Measurements from ENCODE around the gene C2CD2.

The C2CD2 gene

DNA sequence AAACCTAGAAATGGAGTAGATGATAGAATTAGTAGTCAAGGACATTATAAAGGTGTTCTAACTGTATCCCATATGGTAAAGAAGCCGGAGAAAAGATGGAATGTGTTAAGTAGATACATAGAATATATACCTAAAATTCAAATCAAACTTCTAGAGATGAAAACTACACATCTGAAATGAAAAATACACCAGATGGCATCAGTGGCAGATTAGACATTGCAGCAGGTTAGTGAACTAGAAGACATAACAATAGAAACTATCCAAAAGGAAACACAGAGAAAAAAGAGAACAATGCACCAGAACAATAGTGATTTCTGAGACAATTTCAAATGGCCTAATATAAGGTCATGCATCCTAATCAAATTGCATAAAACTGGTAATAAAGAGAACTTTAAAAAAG, 29.4 kb upstream of the C2CD2 start:
- Histone ChIP-seq H2AFZ (ENCODE audit: low read length) (no peak overlapping the region), H3K27me3 (ENCODE audit: insufficient read depth, low read length, poor library complexity, severe bottlenecking) (no peaks in the 10 kb centered on the region), H3K4me3 (ENCODE audit: low read length, poor library complexity, severe bottlenecking) (no peak overlapping the region), H3K4me1 (ENCODE audit: insufficient read depth, low read length, poor library complexity, severe bottlenecking) (peaks cover 7% of the 10 kb centered on the region), H3K9ac (ENCODE audit: low read depth, low read length, poor library complexity, severe bottlenecking) (no peak overlapping the region), H3K36me3 (ENCODE audit: insufficient read depth, low read length) (no peaks in the 10 kb centered on the region), H3K4me2 (ENCODE audit: low read depth, low read length, poor library complexity, severe bottlenecking) (no peak overlapping the region), H3K9me2 (replicated peaks; ENCODE audit: low read depth, low read length) (no peaks in the 10 kb centered on the region), H3K9me3 (ENCODE audit: insufficient read depth, low read depth, low read length) (peaks cover 13% of the 10 kb centered on the region; the same call in 1 of the 2 replicates), H3K79me2 (ENCODE audit: insufficient read depth, low read length) (no peaks in the 10 kb centered on the region), H4K20me1 (ENCODE audit: insufficient read depth, low read length, poor library complexity, severe bottlenecking) (no peaks in the 10 kb centered on the region), H3F3A (ENCODE audit: low read depth) (no peaks in the 10 kb centered on the region)
- TF ChIP-seq CTCF (conservative IDR thresholded peaks at IDR 0.05; ENCODE audit: low read length) (no peak), EZH2phosphoT487 (IDR thresholded peaks at IDR 0.05; ENCODE audit: borderline replicate concordance) (no peak)

DNA sequence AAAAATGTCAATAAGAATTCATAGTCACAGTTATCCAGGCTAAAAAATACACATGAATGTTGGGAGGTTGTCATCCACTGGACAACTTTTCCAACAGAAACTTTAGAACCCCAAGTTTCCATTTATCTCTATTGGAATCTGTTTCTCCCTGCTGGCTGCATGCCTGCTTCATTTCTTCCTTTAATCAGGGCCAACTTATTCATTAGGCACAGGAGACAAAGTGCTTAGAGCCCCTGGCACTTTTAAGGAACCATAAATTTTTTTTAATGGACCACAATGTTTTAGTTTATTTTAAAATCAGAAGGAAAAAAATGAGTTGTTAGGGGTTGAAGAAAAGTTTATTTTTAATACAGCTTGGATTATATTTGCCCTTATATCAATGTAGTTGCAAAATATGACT, 26.7 kb upstream of the C2CD2 start:
- TF ChIP-seq CTCF (conservative IDR thresholded peaks at IDR 0.05; ENCODE audit: low read length) (no peak), EZH2phosphoT487 (IDR thresholded peaks at IDR 0.05; ENCODE audit: borderline replicate concordance) (no peak)
- no peaks in the 10 kb centered on the region for H3F3A ChIP-seq (ENCODE audit: low read depth)
- H4K20me1 ChIP-seq (ENCODE audit: insufficient read depth, low read length, poor library complexity, severe bottlenecking), result no peaks in the 10 kb centered on the region
- H3K9me2 ChIP-seq (replicated peaks; ENCODE audit: low read depth, low read length), result no peaks in the 10 kb centered on the region
- no peaks in the 10 kb centered on the region for H3K27me3 ChIP-seq (ENCODE audit: insufficient read depth, low read length, poor library complexity, severe bottlenecking)
- H3K4me1 ChIP-seq (ENCODE audit: insufficient read depth, low read length, poor library complexity, severe bottlenecking), result peaks cover 4% of the 10 kb centered on the region
- no peaks in the 10 kb centered on the region for H3K36me3 ChIP-seq (ENCODE audit: insufficient read depth, low read length)
- no peak overlapping the region for H3K9ac ChIP-seq (ENCODE audit: low read depth, low read length, poor library complexity, severe bottlenecking)
- H3K4me3 ChIP-seq (ENCODE audit: low read length, poor library complexity, severe bottlenecking), result no peak overlapping the region
- no peak overlapping the region for H2AFZ ChIP-seq (ENCODE audit: low read length)
- no peaks in the 10 kb centered on the region for H3K79me2 ChIP-seq (ENCODE audit: insufficient read depth, low read length)
- H3K9me3 ChIP-seq (ENCODE audit: insufficient read depth, low read depth, low read length), result peaks cover 13% of the 10 kb centered on the region; the same call in 1 of the 2 replicates
- H3K4me2 ChIP-seq (ENCODE audit: low read depth, low read length, poor library complexity, severe bottlenecking), result no peak overlapping the region

DNA sequence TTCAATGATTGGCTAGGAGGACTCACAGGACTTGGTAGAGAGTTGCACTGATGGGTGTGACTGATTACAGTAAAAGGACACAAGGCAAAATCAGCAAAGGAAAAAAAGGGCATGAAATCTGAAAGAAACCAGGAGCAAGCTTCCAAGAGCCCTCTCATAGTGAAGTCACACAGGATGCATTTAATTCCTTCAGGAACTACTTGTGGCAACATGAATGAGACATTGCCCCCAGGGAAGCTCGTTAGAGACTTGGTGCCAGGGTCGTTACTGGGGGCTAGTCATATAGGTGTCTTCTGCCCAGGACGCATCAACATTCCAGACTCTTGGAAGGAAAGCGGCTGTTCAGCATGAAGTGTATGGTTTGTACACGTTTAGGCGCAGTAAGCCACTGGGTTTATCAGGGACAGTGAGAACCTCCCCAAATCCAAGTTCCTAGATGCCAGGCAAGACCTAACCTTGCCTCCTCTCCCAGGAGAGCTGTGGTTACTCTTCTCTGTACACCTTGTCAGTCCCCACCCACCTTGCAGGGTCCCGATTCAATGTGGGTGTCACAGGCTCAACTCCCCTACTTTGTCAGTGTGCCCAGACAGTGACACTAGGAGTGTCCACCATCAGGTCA, 26.0 kb upstream of the C2CD2 start:
- Histone ChIP-seq H3F3A (ENCODE audit: low read depth) (no peaks in the 10 kb centered on the region), H3K9ac (ENCODE audit: low read depth, low read length, poor library complexity, severe bottlenecking) (no peak overlapping the region), H2AFZ (ENCODE audit: low read length) (no peak overlapping the region), H3K36me3 (ENCODE audit: insufficient read depth, low read length) (no peaks in the 10 kb centered on the region), H4K20me1 (ENCODE audit: insufficient read depth, low read length, poor library complexity, severe bottlenecking) (no peaks in the 10 kb centered on the region), H3K9me2 (replicated peaks; ENCODE audit: low read depth, low read length) (no peaks in the 10 kb centered on the region), H3K79me2 (ENCODE audit: insufficient read depth, low read length) (no peaks in the 10 kb centered on the region), H3K4me3 (ENCODE audit: low read length, poor library complexity, severe bottlenecking) (no peak overlapping the region), H3K4me2 (ENCODE audit: low read depth, low read length, poor library complexity, severe bottlenecking) (no peak overlapping the region), H3K4me1 (ENCODE audit: insufficient read depth, low read length, poor library complexity, severe bottlenecking) (no peaks in the 10 kb centered on the region), H3K27me3 (ENCODE audit: insufficient read depth, low read length, poor library complexity, severe bottlenecking) (no peaks in the 10 kb centered on the region), H3K9me3 (ENCODE audit: insufficient read depth, low read depth, low read length) (peaks cover 13% of the 10 kb centered on the region; the same call in 1 of the 2 replicates)
- TF ChIP-seq EZH2phosphoT487 (IDR thresholded peaks at IDR 0.05; ENCODE audit: borderline replicate concordance), result no peak
- no peak for TF ChIP-seq CTCF (conservative IDR thresholded peaks at IDR 0.05; ENCODE audit: low read length)
